ENCODE measurements around the gene WDR72. TPM values are rescaled to one million over a fixed set of nuclear protein-coding genes. Genes with fewer than 3 reads are reported as not detected.

Gene WDR72
- total RNA-seq, 1 donor from 2014 or later: 3.2 TPM

DNA sequence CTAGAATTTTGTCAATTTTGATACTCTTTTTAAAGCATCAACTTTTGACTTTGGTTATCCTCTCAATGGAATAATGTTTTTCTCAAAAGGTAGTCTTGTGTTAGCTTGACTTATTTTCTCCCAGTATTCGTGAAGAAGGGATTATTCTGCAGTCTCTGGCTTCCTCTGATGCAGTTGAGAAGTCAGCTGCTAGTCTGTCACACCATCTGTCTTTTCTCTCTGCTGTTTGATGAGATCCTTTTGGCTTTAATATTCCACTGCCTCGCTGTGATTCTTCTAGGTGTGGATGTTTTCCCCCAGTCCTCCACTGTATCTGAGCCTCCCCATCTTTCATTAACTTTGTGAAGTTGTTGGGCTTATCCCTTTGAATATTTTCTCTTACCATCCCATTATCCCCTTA is 141.0 kb downstream of the WDR72 start:
- Histone ChIP-seq H3K9me3 (no peaks in the 10 kb centered on the region), H3K36me3 (no peaks in the 10 kb centered on the region), H3K27me3 (no peaks in the 10 kb centered on the region), H3K27ac (no peak overlapping the region), H3K4me3 (no peak overlapping the region), H3K4me1 (no peaks in the 10 kb centered on the region)
- no peak for TF ChIP-seq CTCF (IDR thresholded peaks at IDR 0.05)
- ATAC-seq (no peak), DNase-seq (no peak)
- intact Hi-C loops (cut with DNase I): no loop called here

GRCh38 chr15:53611145-53611920 is 148.1 kb downstream of the WDR72 start:
- ATAC-seq: no peak
- TF ChIP-seq CTCF (IDR thresholded peaks at IDR 0.05): no peak
- Histone ChIP-seq H3K36me3 (no peaks in the 10 kb centered on the region), H3K9me3 (no peaks in the 10 kb centered on the region), H3K4me3 (no peak overlapping the region), H3K4me1 (no peaks in the 10 kb centered on the region), H3K27ac (no peak overlapping the region), H3K27me3 (no peaks in the 10 kb centered on the region)
- intact Hi-C loops (cut with DNase I): no loop called here
- no peak for DNase-seq

GRCh38 chr15:53591041-53591440 is 168.4 kb downstream of the WDR72 start:
- no peak overlapping the region for H3K4me3 ChIP-seq
- no peaks in the 10 kb centered on the region for H3K9me3 ChIP-seq
- H3K4me1 ChIP-seq: no peaks in the 10 kb centered on the region
- intact Hi-C loops (cut with DNase I): no loop called here
- DNase-seq (no peak), ATAC-seq (no peak)
- no peak overlapping the region for H3K27ac ChIP-seq
- H3K36me3 ChIP-seq: no peaks in the 10 kb centered on the region
- no peaks in the 10 kb centered on the region for H3K27me3 ChIP-seq
- no peak for TF ChIP-seq CTCF (IDR thresholded peaks at IDR 0.05)

DNA sequence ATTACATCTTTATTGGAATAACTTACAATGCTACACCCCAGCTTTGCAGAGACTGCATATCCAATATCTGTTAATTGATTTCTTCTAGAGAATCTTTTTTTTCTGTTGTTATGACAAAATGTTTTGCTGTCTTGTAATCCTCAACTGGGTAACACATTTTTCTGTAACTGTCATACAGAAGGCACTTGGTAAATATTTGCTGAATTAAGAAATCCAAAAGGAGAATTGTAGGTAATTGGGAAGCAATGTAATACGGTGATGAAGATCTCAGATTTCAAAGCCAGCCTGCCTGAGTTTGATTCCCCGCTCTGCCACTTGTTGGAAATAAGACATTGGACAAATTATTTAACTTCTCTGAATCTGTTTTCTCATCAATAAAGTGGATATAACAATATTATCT is 169.1 kb downstream of the WDR72 start:
- no peaks in the 10 kb centered on the region for H3K36me3 ChIP-seq
- no peaks in the 10 kb centered on the region for H3K4me1 ChIP-seq
- no peak for DNase-seq
- no peak overlapping the region for H3K4me3 ChIP-seq
- intact Hi-C loops (cut with DNase I): no loop called here
- H3K27ac ChIP-seq: no peak overlapping the region
- no peak for TF ChIP-seq CTCF (IDR thresholded peaks at IDR 0.05)
- ATAC-seq: no peak
- no peaks in the 10 kb centered on the region for H3K27me3 ChIP-seq
- H3K9me3 ChIP-seq: no peaks in the 10 kb centered on the region

- intact Hi-C loops (cut with DNase I): no loop called here
- H3K27ac ChIP-seq: no peak overlapping the region
- no peaks in the 10 kb centered on the region for H3K9me3 ChIP-seq
- ATAC-seq (no peak), DNase-seq (no peak)
- H3K4me1 ChIP-seq: no peaks in the 10 kb centered on the region
- no peak overlapping the region for H3K4me3 ChIP-seq
- H3K27me3 ChIP-seq: no peaks in the 10 kb centered on the region
- no peaks in the 10 kb centered on the region for H3K36me3 ChIP-seq
- TF ChIP-seq CTCF (IDR thresholded peaks at IDR 0.05): no peak
Measured at GRCh38 chr15:53589520-53590057, 169.9 kb downstream of the WDR72 start.

Measured in upper lobe of right lung (tissue), 1 donor.